DMS 273 (cell line): ENCODE results near the gene KRT76.
"Not testable (repeated sequence)": the region's sequence is repeated elsewhere in the genome, so short reads cannot be mapped to it uniquely, and the experiment has no call there.

Source experiments
- DNase-seq: peaks from one replicate; lab custom pipeline; 2025; ENCODE audit not compliant: unreplicated experiment; lab: John Stamatoyannopoulos, UW

KRT76 gene

DNA sequence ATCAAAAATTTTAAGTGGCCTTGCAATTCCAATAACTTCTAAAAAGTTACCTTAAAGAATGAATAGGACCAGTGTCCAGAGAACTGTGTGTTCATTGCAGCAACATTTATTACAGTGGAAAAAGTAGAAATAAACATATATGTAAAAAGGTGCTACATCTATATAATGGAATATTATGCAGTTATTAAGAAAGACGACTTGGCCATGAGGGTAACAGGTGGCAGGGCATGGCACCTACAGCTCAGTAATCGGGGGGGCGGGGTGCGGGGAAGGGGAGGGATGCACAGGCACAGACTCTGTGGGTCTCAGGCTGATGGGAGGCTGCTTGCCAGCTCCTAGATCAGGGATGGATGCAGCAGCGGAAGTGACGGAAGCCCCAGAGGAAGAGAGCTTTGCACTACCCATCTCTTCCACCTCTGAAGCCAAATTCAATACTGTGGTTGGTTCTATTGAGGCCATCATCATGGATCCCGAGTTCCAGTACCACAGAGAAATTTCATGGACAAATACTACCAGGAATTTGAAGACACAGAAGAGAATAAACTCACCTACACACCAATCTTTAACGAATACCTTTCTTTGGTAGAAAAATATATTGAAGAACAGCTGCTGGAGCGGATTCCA is 14.0 kb downstream of the KRT76 start:
- DNase-seq, result no peak

GRCh38 chr12:52761802-52762201 is 15.3 kb downstream of the KRT76 start:
- no peak for DNase-seq

- not testable (repeated sequence) for DNase-seq
Observed at GRCh38 chr12:52761218-52761617, 15.9 kb downstream of the KRT76 start.

DNA sequence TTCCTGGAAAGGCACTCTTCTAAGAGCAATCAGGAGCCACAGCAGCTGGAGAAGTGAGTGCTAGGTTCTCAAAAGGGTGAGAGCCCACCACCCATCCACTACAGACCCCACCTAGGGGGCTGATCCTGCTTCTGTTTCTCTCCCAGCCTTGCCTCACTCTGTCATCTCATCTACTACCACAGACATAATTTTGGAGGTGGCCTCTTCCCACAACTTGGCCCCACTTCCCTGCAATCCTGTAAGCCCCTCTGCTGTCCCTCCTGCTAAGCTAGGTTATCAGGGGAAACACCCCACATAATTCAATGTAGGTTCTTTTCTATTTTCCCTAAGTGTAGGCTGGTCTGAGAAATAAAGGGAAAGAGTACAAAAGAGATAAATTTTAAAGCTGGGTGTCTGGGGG is 16.5 kb downstream of the KRT76 start:
- DNase-seq, result no peak

- DNase-seq, result no peak
Observed at GRCh38 chr12:52759695-52760094, 17.4 kb downstream of the KRT76 start.

DNA sequence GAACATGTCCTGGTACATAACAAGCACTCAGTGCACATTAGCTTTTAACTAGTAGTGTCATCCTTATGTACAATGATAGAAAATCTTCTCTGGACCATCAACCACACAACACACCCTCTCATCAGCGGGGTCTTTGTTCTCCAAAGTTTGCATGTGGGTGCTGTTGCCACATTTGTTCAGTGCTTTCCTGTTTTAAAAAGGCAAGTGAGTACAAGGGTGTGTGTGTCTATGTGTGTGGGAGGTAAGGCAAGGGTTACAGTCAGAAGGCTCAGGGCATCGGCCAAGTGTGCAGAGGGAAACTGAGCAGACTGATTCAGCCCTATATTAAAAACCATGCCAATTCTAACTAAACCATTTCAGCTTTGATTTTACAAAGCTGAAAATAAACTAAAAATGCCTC is 17.9 kb downstream of the KRT76 start:
- no peak for DNase-seq

GRCh38 chr12:52757449-52758176 is 19.5 kb downstream of the KRT76 start:
- DNase-seq, result no peak

- DNase-seq, result no peak
Observed at GRCh38 chr12:52756281-52756960, 20.7 kb downstream of the KRT76 start.

DNA sequence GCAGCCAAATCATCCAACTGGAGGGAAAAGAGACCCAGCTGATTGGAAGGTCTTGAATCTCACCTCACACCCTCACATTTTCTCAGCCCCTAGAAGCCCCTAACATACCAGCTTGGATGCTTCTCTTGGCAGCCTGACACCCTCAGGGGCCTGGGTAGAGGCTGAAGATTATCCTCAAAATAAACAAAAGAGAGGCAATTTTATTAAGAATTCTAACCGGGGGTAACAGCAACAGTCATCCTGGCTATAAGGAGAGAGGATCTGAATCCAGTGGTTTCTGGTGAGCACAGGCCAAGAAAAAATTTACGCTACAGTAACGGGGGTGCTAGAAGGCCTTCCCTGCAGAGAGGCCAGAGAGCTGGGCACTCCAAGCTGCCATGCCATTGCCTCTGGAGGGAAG is 21.6 kb downstream of the KRT76 start:
- no peak for DNase-seq

GRCh38 chr12:52754135-52754534 is 23.0 kb downstream of the KRT76 start:
- no peak for DNase-seq

DNA sequence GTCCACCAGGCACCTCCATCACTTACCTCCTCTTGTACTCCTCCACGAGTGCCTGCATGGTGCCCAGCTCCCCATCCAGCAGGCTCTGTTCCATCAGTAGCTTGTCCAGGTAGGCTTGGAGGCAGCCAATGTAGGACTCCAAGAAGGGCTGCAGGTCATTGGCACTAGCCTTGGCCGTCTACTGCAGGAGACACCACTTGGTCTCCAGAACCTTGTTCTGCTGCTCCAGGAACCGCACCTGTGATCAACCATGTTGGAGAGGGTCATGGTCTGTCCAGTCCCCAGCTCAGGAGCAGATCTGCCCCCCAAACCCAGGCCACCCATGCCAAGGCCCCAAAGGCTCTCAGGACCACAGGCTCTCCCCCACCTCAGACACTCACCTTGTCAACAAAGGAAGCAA is 23.9 kb downstream of the KRT76 start:
- no peak for DNase-seq

DNA sequence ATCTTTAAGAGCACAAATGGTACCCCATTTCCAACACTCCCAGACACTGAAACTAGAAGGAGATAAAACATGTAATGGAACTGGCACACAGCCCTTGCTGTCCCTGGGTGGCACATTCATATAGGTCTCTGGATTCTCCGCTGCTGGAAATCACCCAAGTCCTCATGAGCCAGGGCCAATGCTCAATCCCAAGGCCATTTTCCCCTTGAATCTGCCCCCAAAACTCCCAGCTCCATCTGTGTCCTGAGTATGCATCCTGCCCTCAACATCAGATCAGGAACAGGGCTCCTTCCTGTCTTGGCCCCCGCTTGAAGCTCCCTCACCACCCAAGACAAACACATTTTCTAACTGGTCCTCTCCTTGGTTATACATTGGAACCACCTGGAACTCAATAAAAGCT is 24.6 kb downstream of the KRT76 start:
- DNase-seq, result no peak

GRCh38 chr12:52751795-52752194 is 25.4 kb downstream of the KRT76 start:
- no peak for DNase-seq

DNA sequence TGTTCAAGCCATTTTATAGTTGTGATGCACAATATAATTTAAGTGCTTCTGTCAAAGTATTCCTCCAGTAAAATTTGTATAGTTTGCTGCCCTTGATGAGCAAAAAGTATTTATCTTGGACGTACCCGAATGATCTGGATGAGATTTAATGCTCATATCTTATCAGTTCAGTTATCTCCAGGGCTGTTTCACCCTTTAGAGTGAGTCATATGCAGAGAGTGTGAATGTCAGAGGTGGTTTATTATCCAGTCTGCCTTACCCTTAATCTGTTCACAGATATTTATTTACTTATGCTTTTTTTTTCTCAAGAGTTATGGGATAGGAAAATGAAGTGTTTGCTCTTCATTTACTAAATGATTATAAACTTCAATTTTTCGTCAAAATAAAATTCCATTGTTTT is 26.6 kb downstream of the KRT76 start:
- DNase-seq, result not testable (repeated sequence)

- no peak for DNase-seq
Observed at GRCh38 chr12:52749827-52750226, 27.3 kb downstream of the KRT76 start.

GRCh38 chr12:52748578-52748977 is 28.6 kb downstream of the KRT76 start:
- no peak for DNase-seq

DNA sequence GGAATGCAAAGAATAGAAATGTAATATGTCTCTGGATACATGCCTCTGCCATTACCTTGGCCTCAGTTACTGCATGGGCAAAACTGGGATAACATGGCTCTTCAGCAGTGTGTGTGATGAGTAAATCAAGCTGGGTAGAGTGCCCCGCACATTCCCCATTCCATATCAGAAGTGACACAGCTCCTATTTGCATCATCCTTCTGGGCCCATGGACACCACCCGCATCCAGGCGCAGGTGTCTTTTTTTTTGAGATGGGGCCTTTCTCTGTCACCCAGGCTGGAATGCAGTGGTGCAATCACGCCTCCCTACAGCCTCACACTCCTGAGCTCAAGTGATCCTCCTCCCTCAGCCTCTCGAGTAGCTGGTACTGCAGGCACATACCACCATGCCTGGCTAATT is 31.6 kb downstream of the KRT76 start:
- no peak for DNase-seq

GRCh38 chr12:52744493-52745156 is 32.5 kb downstream of the KRT76 start:
- DNase-seq, result no peak

DNA sequence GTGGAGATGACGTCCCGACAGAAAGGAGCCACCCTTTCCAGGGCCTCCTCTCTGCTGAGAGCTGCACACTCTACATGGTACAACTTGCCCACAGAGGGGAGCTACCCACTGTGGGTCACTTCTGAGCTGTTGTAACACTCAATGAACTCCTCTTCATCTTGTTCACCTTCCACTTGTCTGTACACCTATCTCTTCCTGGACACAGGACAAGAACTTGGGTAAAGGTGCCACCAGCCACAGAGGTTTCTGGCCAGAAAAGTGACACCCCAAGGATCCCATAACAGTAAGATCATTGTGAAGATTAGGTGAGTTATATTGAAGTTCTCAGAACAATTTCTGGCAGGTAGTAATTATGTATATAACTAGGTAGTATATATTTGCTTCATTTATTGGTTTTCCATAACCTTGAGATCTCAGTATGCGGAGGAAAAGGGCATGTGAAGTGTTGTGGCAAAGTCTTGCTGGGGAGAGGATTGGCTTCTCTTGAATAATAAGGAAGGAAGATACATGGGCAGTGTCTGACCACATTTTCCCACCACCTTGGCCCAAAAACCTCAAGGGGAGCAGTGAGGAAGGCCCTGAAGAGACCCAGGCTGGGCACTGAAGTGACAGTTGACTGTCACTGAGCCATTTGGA is 34.2 kb downstream of the KRT76 start:
- no peak for DNase-seq

GRCh38 chr12:52742196-52742580 is 35.0 kb downstream of the KRT76 start:
- no peak for DNase-seq
